C4-2B (cell line): ENCODE data around the gene CYTH3.

ENCODE experiments used
- ZFX ChIP-seq: fragments of 450-650 bp; IDR thresholded peaks from 2 replicates; pipeline ENCODE4 v1.6.1; 2017
- TF ChIP-seq, protein P1 (sequence below): fragments of 450-650 bp; conservative IDR thresholded peaks from 2 replicates; pipeline ENCODE4 v1.5.1; 2017; ENCODE audit warnings: mild to moderate bottlenecking

- TF ChIP-seq, protein P1, sequence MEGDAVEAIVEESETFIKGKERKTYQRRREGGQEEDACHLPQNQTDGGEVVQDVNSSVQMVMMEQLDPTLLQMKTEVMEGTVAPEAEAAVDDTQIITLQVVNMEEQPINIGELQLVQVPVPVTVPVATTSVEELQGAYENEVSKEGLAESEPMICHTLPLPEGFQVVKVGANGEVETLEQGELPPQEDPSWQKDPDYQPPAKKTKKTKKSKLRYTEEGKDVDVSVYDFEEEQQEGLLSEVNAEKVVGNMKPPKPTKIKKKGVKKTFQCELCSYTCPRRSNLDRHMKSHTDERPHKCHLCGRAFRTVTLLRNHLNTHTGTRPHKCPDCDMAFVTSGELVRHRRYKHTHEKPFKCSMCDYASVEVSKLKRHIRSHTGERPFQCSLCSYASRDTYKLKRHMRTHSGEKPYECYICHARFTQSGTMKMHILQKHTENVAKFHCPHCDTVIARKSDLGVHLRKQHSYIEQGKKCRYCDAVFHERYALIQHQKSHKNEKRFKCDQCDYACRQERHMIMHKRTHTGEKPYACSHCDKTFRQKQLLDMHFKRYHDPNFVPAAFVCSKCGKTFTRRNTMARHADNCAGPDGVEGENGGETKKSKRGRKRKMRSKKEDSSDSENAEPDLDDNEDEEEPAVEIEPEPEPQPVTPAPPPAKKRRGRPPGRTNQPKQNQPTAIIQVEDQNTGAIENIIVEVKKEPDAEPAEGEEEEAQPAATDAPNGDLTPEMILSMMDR: no peak
- TF ChIP-seq ZFX: no peak
Observed at GRCh38 chr7:6232534-6232933, 39.9 kb downstream of the CYTH3 start.
